Articular chondrocyte of knee joint (primary cell): Measurements from ENCODE around the gene DDX19B. TPM values are rescaled to one million over a fixed set of nuclear protein-coding genes. Genes with fewer than 3 reads are reported as not detected.

Experiments
- small RNA-seq: library from RNA; depleted of rRNA; stranded (forward); fragments of <200 nt; gene quantifications from one replicate; pipeline ENCODE3, GENCODE V24; 2012
- total RNA-seq: library from RNA; depleted of rRNA; stranded (reverse); fragments of >200 nt; gene quantifications from 2 replicates; pipeline ENCODE4 v1.2.3, GENCODE V29; 2012

DDX19B gene
- total RNA-seq, result 34.8 and 36.3 TPM in 2 replicates

DNA sequence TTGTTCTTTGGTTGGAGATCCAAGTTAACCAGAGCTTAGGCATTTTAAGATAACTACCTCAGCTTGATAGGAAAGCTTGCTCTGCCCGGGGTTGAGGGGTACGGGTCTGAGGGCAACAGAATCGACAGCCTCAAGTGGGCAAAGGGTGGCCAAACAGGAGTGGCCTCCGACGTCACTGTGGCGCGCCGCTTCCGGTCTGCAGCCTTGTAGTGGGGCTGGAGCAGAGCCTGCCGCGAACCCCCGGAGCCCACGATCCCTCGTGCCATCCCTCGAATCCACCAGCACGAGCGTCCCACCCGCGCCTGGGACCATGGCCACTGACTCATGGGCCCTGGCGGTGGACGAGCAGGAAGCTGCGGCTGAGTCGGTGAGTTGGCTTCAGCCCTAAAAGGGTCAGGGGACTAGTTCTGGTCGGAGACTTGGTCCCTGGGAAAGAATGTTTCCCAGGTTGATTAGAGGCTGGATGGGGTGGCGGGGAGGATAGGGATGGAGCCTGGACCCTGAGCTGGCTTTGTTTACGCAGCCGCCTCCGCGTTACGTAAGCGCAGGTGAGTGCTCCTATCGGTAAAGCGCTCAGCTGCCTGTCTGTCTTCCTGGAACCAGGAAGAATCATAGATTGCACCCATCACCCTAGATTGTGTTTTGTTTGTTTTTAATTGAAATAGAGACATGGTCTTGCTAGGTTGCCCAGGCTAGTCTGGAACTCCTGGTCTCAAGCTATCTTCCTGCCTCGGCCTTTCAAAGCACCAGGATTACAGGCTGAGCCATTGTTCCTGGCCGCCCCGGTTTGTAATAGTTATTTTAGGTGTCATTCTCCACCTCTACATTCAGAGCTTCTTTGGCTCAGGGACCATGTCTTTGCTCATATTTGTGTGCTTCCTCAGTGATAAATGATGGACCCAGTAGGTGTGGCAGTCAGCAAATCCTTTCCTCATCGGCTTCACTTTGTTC is at the start of gene DDX19B:
TSS of gene DDX19B (plus strand) at position 199 of the 951 bp plus-strand sequence. CDS start at position 311, 112 bp downstream.

DNA sequence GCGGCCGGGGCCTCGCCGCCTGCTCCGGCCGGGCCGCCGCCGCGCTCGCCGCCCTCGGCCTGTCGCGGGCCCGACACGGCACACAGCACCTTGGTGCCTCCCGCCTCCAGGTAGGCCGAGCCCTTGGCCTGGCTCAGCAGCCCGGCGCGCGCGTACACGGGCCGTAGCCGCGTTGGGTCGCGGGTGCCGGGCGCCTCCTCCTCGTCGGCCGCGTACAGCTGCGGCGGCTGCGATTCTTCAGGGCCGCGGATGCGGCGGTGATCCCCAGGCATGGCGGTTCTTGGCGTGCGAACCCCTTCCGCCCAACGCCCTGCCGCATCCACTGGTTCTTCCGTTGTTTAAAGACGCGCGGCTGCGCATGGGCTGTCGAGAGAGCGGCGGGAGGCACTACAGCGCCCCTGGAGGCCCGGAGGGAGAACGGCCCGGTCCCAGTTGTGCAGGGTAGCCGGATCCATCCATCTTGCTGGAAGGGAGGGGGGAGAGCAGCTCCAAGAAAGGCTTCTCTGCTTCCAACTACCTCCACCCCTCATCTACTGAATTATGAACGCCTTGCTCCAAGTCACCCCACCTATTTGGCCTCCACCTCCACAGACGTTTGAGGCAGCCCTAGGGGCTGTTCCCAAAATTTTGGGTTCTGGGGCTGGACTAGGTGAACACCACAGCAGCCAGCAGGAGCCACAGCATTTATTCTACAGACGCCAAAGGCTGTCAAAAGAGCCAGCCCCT is 47.2 kb upstream of the DDX19B start, which contains the start of gene EXOSC6:
TSS of gene EXOSC6 (minus strand) at position 312 of the 726 bp plus-strand sequence. CDS start at position 272, 40 bp downstream.

DNA sequence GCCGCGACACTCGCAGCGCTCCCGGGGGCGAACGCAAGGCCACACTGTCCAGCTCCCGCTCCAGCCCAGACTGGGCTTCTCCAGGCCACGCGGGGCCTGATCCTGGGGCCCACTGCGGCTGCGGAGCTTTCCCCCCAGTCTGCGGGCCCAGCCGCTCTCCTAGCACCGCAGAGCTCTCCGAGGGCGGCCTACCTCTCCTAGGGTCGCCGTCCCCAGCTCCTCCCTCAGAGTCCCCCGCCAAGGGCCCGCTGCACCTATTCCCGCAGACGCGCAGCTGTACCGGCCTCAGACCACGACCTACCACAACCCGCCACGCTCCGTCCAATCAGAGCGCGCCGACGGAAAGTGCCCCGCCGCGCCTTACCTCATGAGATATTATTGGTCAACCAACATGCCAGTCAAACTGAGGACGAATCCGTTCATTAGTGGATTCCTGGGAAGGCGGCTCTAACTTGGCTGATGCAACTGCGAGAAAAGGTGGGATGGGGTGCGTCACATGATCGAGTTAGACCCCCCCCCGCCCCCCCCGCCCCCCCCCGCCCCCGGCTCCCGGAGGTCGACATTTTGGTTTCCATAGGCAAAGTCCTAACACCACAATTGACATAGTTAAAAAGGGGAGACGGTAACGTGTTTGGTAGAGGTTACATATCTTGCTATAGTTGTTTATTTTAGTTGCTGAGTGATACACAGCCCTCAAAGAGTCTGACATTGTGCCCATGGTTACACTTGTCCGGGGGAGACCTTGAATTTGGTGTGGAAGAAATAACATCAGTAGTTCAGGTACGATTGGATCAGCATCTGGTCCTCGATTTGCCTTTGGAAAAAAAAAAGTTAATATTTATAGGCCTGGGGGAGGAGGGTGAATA is 9.5 kb upstream of the DDX19B start, which contains the start of gene AARS1:
TSS of gene AARS1 (minus strand) at position 278 of the 866 bp plus-strand sequence. CDS start 6,743 bp downstream, outside the sequence.

Small RNAs within 50 kb of the gene (small RNA-seq; reads per million reads assigned to genes)
- not detected for gene RN7SL279P

Other genes starting within 250 kb of the DDX19B start
- gene PDPR, start 184.9 kb upstream of the DDX19B start, total RNA-seq, result 22.9 and 28.2 TPM in 2 replicates
- 0.13 and 0.22 TPM in 2 replicates for gene CLEC18C, start 125.4 kb upstream of the DDX19B start, total RNA-seq
- gene EXOSC6, start 47.2 kb upstream of the DDX19B start, total RNA-seq, result 24.3 and 25.1 TPM in 2 replicates
- 103 and 115 TPM in 2 replicates for gene AARS1, start 9.7 kb upstream of the DDX19B start, total RNA-seq
- 36.7 and 36.8 TPM in 2 replicates for gene DDX19A, start 47.7 kb downstream of the DDX19B start, total RNA-seq
- gene ST3GAL2, start 139.9 kb downstream of the DDX19B start, total RNA-seq, result 17.8 and 23.9 TPM in 2 replicates
- 9.6 and 11.0 TPM in 2 replicates for gene FCSK, start 155.4 kb downstream of the DDX19B start, total RNA-seq
- gene COG4, start 224.4 kb downstream of the DDX19B start, total RNA-seq, result 52.9 and 76.6 TPM in 2 replicates
- 149 and 155 TPM in 2 replicates for gene SF3B3, start 224.6 kb downstream of the DDX19B start, total RNA-seq